ENCODE measurements around the gene CCR2.

- TF ChIP-seq EZH2 (IDR thresholded peaks at IDR 0.05; ENCODE audit: low read depth), result no peak
- no peak for TF ChIP-seq CTCF (conservative IDR thresholded peaks at IDR 0.05)
Measured at GRCh38 chr3:46316206-46316605, 37.7 kb upstream of the CCR2 start.
